Stimulated activated CD8-positive, alpha-beta memory T cell treated with anti-CD3 and anti-CD28 coated beads, Interleukin-2, amount 100 ng/mL, for 48 hours (primary cell): ENCODE measurements around the gene DDN.
A peak's percentile ranks its signal among the peaks of the same experiment; 100 is the strongest.

Experiments used
- DNase-seq, 2 donors: peaks; one replicate each; pipeline ENCODE4 v3.0.0-alpha.2; 2020; ENCODE audit warnings: low read depth in 2 of 2

DDN gene

GRCh38 chr12:48981757-48982157 is 17.4 kb downstream of the DDN start:
- no peak for DNase-seq

- DNase-seq = no peak
Observed at GRCh38 chr12:48980953-48981756, 18.0 kb downstream of the DDN start.

GRCh38 chr12:48980389-48980952 is 18.7 kb downstream of the DDN start:
- no peak for DNase-seq

- no peak for DNase-seq
Observed at GRCh38 chr12:48979602-48980388, 19.4 kb downstream of the DDN start.

- no peak for DNase-seq
Observed at GRCh38 chr12:48978741-48979601, 20.2 kb downstream of the DDN start.

- no peak for DNase-seq
Observed at GRCh38 chr12:48978291-48978740, 20.9 kb downstream of the DDN start, which contains the start of gene WNT1. Gene WNT1, plus strand, starts transcription at chr12:48978322. Its CDS starts 329 bp downstream, at chr12:48978651.

- DNase-seq = peak; percentile 78 to 87
Observed at GRCh38 chr12:48977290-48978281, 21.6 kb downstream of the DDN start.

- peak in 1 of 2 donors; percentile 39 for DNase-seq
Observed at GRCh38 chr12:48973941-48974673, 25.1 kb downstream of the DDN start.

- DNase-seq = no peak
Observed at GRCh38 chr12:48973531-48973930, 25.6 kb downstream of the DDN start.

GRCh38 chr12:48972952-48973483 is 26.2 kb downstream of the DDN start:
- DNase-seq = no peak

- DNase-seq = peak; percentile 64 to 65
Observed at GRCh38 chr12:48972213-48972951, 26.8 kb downstream of the DDN start.

GRCh38 chr12:48970702-48971334 is 28.4 kb downstream of the DDN start:
- no peak for DNase-seq

GRCh38 chr12:48969833-48970701 is 29.1 kb downstream of the DDN start:
- no peak for DNase-seq

GRCh38 chr12:48969160-48969771 is 29.9 kb downstream of the DDN start:
- no peak for DNase-seq

- DNase-seq = no peak
Observed at GRCh38 chr12:48968467-48968866, 30.7 kb downstream of the DDN start.

- no peak for DNase-seq
Observed at GRCh38 chr12:48967991-48968390, 31.2 kb downstream of the DDN start.
